HAP-1 (cell line): Measurements from ENCODE around the gene MBTD1.
"Not testable (repeated sequence)": the region's sequence is repeated elsewhere in the genome, so short reads cannot be mapped to it uniquely, and the experiment has no call there.

Experiments used
- DNase-seq, 2 experiments: peaks; one replicate each; pipeline ENCODE4 v3.0.0-alpha.2; 2016 to 2020; ENCODE audit warnings: low spot score in 2 of 2
- H3K27me3 ChIP-seq: fragments of 250-450 bp; sonication (Bioruptor Pico); 2 replicates; pipeline ENCODE4 v1.5.1; 2020; ENCODE audit warnings: low read depth, mild to moderate bottlenecking, moderate library complexity
- H3K36me3 ChIP-seq: fragments of 250-450 bp; sonication (Bioruptor Pico); replicated peaks from 2 replicates; pipeline ENCODE4 v1.5.1; 2020; ENCODE audit warnings: mild to moderate bottlenecking
- H3K4me1 ChIP-seq: fragments of 250-450 bp; sonication (Bioruptor Pico); 2 replicates; pipeline ENCODE4 v1.5.1; 2020; ENCODE audit warnings: mild to moderate bottlenecking
- H3K4me3 ChIP-seq: fragments of 250-450 bp; sonication (Bioruptor Pico); 2 replicates; pipeline ENCODE4 v1.5.1; 2020; ENCODE audit warnings: mild to moderate bottlenecking, moderate library complexity
- H3K9me3 ChIP-seq: fragments of 250-450 bp; sonication (Bioruptor Pico); 2 replicates; pipeline ENCODE4 v1.5.1; 2020; ENCODE audit warnings: mild to moderate bottlenecking, moderate library complexity
- in situ Hi-C: fragments of 300-500 bp; cut with MboI; formaldehyde crosslinking; loops from 3 replicates; pipeline ENCODE4 v1.14.3; 2020; ENCODE audit warnings: low sequenced_read_pairs, inconsistent platforms, mixed read lengths

Gene MBTD1

DNA sequence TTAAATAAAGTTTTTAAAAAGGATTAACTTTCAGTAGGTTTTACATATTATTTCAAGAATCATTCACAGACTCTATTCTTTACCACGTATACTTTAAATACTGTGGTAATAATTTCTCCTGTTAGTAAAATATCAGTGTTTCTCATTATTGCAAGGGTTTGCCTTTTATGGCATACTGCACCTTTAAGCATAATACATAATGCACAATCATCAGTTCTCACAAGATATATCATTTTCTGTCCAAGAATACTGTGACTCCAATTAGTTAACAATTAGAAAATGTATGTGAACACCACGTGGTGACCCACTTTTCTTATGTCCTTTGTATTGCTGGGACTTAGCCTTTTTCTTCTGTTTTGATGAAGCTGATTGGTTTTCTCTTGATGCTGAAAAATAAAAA, 68.0 kb downstream of the MBTD1 start:
- no peak for DNase-seq
- no peaks in the 10 kb centered on the region; the same call in 1 of the 2 replicates for H3K4me1 ChIP-seq
- H3K4me3 ChIP-seq = no peak overlapping the region
- H3K27me3 ChIP-seq = no peaks in the 10 kb centered on the region
- peaks cover 42% of the 10 kb centered on the region for H3K36me3 ChIP-seq
- in situ Hi-C loops = no loop called here
- no peaks in the 10 kb centered on the region for H3K9me3 ChIP-seq

DNA sequence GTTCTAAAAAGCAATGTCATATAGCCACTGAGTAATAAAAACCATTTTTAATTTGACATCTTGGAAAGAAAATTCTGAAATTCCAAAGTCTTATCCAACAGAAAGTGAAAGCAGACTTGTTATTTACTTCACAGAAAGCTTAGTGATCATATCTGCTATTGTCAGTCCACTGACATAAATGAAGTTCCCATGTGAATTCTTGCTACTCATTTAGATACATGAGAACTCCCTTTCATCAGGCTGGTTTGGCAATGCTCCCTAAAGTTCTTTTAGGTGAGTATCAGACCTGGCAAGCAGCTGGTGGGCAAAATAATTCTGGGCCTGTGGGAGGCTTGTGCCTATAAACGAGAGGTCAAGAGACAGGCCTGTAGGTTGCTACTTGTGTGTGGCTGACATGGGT, 70.2 kb downstream of the MBTD1 start:
- no peaks in the 10 kb centered on the region for H3K9me3 ChIP-seq
- no peaks in the 10 kb centered on the region for H3K27me3 ChIP-seq
- no peaks in the 10 kb centered on the region for H3K4me1 ChIP-seq
- peaks cover 41% of the 10 kb centered on the region for H3K36me3 ChIP-seq
- no peak for DNase-seq
- no peak overlapping the region for H3K4me3 ChIP-seq
- in situ Hi-C loops = no loop called here

DNA sequence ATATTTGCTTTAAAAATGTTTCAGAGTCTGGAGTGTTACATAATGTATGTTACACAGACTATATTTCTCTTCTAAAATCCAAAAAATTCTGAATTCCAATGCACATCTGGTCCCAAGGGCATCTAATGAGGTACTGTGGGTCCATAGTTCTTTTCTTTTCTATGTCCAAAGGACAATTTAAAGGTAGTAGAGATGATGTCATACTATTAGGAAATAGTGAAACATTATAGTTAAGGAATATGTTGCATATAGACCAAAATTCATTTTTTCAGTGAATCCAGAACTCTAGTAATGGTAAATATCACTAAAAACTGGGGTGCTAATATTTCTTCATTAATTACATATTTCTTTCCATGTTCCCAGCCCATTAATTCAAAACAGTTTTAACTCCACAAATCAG, 70.7 kb downstream of the MBTD1 start:
- Histone ChIP-seq H3K27me3 (no peaks in the 10 kb centered on the region), H3K9me3 (no peaks in the 10 kb centered on the region), H3K4me1 (no peaks in the 10 kb centered on the region), H3K4me3 (no peak overlapping the region), H3K36me3 (peaks cover 46% of the 10 kb centered on the region)
- in situ Hi-C loops = no loop called here
- DNase-seq = no peak

DNA sequence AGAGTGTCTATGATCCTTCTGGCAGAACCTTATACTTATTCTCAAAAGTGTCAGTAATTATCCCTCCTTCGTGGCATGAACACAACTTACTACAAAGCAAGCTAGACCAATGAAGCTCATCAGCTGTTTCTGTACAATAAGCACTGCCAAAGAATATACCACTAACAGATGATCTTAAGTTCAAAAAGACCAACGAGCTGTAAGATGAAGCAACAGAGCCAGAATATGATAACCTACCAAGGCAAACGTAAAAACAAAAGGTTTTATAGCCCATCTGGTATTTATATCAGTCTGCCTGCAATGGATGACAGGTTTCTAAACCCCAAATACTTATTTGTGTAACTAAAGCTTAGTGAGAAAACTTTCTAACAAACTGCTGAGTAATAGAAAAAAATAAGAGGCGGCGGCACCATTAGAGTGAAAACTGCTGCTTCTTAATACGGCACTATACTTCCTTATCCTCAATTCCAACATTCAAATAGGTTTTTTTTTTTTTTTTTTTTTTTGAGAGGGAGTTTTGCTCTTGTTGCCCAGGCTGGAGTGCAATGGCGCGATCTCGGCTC, 71.5 kb downstream of the MBTD1 start:
- in situ Hi-C loops = no loop called here
- Histone ChIP-seq H3K4me3 (no peak overlapping the region), H3K4me1 (no peaks in the 10 kb centered on the region), H3K36me3 (peaks cover 43% of the 10 kb centered on the region), H3K9me3 (no peaks in the 10 kb centered on the region), H3K27me3 (no peaks in the 10 kb centered on the region)
- DNase-seq = no peak

DNA sequence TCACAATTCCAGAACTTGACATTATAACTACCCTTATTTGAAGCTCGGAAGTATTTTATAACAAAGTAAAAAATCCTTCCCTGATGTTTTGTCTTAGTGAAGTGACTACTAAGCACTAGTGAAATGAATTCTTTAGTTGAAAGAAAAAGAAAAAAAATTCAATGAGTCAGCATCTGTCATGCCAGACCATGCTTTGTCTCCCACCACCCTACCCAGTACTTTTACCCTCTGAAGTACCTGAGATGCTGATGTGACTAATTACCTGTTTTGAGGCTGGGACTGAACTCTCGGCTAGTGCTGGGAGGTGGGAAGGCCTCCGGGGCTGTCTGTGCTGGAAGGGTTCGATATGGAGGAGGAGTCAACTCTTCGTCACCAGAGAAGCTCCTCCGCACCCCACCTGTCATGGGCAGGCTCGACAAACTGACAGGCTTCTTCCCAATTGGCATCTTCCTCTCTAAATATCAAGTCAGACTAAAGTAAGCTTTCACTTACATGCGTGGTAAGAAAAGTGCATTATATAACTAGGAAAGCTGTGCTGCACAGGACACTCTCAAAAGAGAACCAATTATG, 74.0 kb downstream of the MBTD1 start:
- no peak for DNase-seq

DNA sequence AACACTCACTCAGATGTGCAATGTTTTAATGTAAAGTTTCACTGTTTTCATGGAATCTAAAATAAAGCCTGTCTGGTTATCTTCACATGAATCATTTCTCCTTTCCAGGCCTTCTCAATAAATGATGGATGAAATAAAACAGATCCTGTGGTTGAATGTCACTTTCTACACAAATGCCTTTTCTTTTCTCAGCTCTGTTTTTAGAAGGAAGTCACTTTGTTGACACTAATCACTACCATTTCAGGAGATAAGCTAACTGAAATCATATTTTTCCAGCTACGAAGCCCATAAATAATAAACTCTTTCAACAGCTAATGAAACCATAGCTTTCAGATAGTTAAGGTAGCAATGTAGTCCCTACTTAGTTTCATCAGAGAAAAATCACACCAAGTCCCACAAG, 75.7 kb downstream of the MBTD1 start:
- no peak for DNase-seq
- in situ Hi-C loops = no loop called here
- Histone ChIP-seq H3K36me3 (peaks cover 28% of the 10 kb centered on the region), H3K4me1 (no peaks in the 10 kb centered on the region), H3K9me3 (no peaks in the 10 kb centered on the region), H3K4me3 (no peak overlapping the region), H3K27me3 (no peaks in the 10 kb centered on the region)

More for the DNA sequence above, 74.0 kb downstream of the MBTD1 start:
- no peaks in the 10 kb centered on the region for H3K9me3 ChIP-seq
- no peaks in the 10 kb centered on the region for H3K27me3 ChIP-seq
- no peaks in the 10 kb centered on the region for H3K4me1 ChIP-seq
- H3K36me3 ChIP-seq = peaks cover 33% of the 10 kb centered on the region
- no peak overlapping the region for H3K4me3 ChIP-seq
- in situ Hi-C loops = no loop called here

DNA sequence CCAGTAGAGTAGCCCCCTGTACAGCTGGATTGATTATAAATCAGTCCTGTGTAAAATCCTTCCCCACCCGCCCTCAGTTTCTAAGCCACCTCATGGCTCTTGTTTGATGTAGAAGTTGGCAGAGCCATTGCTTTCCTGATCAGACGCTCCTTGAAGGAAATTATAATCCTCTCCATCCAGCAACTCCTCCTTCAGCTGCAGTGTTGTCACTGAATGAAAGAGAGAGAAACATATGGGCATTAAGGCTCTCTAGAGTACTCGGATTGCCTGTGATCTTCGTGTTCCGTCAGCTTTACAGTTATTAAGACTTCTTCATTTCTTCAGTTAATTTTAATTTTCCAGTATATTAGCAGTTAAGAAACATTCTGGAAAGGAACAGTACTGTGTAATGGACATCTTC, 79.4 kb downstream of the MBTD1 start:
- H3K4me3 ChIP-seq = no peak overlapping the region
- in situ Hi-C loops = no loop called here
- no peaks in the 10 kb centered on the region for H3K4me1 ChIP-seq
- DNase-seq = no peak
- peaks cover 28% of the 10 kb centered on the region for H3K36me3 ChIP-seq
- no peaks in the 10 kb centered on the region for H3K9me3 ChIP-seq
- no peaks in the 10 kb centered on the region for H3K27me3 ChIP-seq

DNA sequence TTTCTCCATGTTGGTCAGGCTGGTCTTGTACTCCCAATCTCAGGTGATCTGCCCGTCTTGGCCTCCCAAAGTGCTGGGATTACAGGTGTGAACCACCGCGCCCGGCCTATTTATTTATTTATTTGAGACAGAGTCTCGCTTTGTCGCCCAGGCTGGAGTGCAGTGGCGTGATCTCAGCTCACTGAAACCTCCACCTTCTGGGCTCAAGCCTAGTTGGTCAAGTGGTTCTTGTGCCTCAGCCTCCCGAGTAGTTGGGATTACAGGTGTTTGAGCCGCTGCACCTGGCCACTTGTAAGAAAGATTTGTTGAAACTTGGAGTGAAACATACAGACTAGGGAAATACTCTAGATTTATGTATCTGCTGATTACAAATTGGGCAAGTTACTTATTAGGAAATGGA, 87.8 kb downstream of the MBTD1 start:
- peaks cover 68% of the 10 kb centered on the region for H3K36me3 ChIP-seq
- in situ Hi-C loops, H3K9me3 ChIP-seq, H3K4me1 ChIP-seq, H3K4me3 ChIP-seq, DNase-seq, H3K27me3 ChIP-seq: not testable (repeated sequence)

DNA sequence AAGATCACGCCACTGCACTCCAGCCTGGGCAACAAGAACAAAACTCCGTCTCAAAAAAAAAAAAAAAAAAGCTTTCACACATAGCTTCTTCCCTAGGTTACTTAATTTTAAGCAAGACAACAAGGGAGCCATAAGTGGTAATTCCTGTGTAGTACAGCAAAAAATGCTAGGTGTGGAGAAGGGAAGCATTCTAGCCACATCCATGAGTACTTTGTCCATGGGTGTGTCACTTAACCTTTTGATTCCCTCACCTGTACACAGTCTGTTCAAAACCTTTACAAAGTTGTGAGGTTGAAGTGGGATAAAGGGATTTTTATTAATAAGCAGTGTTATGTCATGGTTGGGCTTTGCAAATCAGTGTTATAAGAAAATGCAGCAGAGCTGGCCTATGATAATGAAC, 89.1 kb downstream of the MBTD1 start:
- DNase-seq = no peak
- Histone ChIP-seq H3K9me3 (no peaks in the 10 kb centered on the region), H3K4me1 (peaks cover 8% of the 10 kb centered on the region), H3K27me3 (no peaks in the 10 kb centered on the region), H3K4me3 (no peak overlapping the region), H3K36me3 (peaks cover 76% of the 10 kb centered on the region)
- in situ Hi-C loops = no loop called here

DNA sequence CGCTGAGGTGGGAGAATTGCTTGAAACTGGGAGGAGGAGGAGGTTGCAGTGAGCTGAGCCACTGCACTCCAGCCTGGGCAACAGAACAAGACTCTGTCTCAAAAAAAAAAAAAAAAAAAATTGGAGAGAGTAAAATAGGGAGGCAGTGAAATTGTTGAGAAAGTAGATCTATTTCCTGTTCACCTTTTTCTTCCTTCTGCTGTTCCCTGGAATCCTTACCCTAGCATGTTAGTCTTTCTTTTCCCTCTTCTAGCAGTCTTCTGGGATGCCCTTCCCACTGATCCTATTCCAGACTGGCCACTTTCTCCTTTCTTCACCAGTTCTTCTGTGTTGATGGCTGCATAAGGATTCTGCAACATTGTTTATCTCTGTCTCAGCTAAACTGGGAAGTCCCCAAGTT, 90.5 kb downstream of the MBTD1 start:
- DNase-seq = no peak
- Histone ChIP-seq H3K4me1 (peaks cover 13% of the 10 kb centered on the region), H3K36me3 (peaks cover 70% of the 10 kb centered on the region), H3K27me3 (no peaks in the 10 kb centered on the region), H3K9me3 (no peaks in the 10 kb centered on the region), H3K4me3 (no peak overlapping the region)
- in situ Hi-C loops = no loop called here

DNA sequence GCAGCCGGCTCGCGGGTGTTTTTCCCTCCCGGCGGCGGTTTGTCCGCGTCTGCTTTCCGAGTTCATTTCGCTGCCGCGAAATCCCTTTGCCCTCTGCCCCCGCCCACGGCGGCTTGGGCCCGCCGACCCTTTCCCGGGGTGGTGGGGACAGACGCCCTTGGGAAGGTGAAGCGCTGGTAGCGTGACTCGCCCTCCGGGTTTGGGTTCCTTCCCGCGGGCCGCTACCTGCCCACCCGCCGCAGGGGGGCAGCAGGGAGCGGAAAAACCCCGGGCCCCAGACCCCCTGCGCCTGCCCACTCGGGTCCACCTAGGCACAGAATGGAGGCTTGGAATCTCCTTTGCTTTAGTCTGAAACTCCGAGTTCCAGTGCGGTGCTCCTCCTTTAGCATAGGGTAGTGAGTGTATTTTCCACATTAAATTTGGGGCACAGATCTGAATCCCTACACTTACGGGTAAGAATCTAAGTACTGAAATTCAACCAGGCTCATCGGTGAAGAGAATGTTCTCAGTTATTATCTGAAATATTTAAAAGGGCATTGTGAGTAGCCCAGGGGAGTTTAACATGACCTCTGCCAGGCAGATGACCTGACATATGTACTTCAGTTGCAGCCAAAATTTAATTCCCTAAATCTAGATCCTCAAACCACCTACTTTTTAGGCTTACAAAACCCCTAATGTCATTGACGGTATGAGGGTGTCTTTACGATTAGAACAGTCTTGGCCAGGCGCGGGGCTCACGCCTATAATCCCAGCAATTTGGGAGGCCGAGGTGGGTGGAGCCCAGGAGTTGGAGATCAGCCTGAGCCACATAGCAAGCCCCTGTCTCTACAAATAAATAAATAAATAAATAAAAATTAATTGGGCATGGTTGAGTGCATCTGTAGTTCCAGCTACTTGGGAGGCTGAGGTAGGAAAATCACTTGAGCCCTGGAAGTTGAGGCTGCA, 92.6 kb downstream of the MBTD1 start:
- DNase-seq = peak; percentile 59 to 86

DNA sequence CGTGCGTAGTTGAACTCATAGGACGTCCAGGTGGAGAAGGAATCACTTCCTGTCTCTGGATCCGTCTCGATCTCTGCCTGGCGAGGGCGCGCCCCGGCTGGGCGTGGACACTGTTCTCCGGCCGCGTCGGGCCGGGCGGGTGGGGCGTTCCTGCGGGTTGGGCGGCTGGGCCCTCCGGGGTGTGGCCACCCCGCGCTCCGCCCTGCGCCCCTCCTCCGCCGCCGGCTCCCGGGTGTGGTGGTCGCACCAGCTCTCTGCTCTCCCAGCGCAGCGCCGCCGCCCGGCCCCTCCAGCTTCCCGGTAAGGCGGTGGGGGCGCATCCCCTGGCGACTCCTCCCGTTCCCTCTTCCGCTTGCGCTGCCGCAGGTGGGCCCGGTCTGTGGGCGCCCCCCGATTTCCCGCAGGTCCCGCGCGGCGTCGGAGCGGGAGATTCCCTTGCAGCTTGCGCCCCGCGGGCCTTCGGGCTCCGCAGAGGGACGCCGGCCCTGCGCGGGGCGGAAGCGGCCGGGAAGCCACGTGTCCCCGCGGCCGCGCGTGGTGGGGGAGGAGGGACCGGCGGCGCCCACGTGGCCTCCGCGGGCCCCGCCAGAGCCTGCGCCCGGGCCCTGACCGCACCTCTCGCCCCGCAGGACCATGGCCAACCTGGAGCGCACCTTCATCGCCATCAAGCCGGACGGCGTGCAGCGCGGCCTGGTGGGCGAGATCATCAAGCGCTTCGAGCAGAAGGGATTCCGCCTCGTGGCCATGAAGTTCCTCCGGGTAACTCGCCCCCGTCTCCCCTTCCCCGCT, 93.5 kb downstream of the MBTD1 start, which contains the start of gene NME2:
Gene NME2, plus strand, starts transcription at position 214 of the 789 bp plus-strand sequence. Its CDS starts 420 bp downstream, at position 634.
- Histone ChIP-seq H3K36me3 (peaks cover 70% of the 10 kb centered on the region), H3K4me1 (peaks cover 13% of the 10 kb centered on the region), H3K4me3 (peak within 1 kb of the TSS; percentile 94), H3K9me3 (no peaks in the 10 kb centered on the region), H3K27me3 (no peaks in the 10 kb centered on the region)
- DNase-seq = peak; percentile 86 to 95
- in situ Hi-C loops = no loop called here

More for the DNA sequence above, 92.6 kb downstream of the MBTD1 start:
- Histone ChIP-seq H3K4me3 (peak overlapping the region; percentile 94), H3K4me1 (peaks cover 13% of the 10 kb centered on the region), H3K9me3 (no peaks in the 10 kb centered on the region), H3K27me3 (no peaks in the 10 kb centered on the region), H3K36me3 (peaks cover 71% of the 10 kb centered on the region)
- in situ Hi-C loops = no loop called here

DNA sequence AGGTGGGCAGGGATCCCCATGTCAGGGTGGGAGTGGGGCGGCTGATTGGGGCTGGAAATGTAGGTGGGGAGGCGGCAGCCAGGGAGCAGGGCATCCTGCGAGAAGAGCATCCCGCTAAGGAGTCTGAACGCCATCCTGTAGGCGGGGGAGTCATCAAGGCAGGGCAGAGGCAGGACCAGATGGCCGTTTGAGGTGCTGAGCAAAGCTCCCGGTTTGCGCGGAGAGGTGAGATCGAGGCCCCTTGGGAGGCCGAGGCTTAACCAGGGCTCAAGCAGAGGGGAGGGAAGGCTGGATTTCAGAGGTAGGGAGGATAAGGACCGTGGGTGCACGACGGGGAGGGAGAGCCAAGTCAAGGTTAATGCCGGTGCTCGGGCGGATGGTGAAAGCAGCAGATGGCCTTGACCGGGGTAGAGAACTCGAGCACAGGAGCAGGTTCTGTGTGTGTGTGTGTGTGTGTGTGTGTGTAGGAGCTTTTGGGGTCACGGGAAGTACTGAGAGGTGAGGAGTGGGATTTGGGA, 94.1 kb downstream of the MBTD1 start:
- peak overlapping the region; percentile 94 for H3K4me3 ChIP-seq
- DNase-seq = peak in 1 of 2 experiments; percentile 35
- H3K36me3 ChIP-seq = peaks cover 70% of the 10 kb centered on the region
- peaks cover 13% of the 10 kb centered on the region for H3K4me1 ChIP-seq
- H3K27me3 ChIP-seq = no peaks in the 10 kb centered on the region
- in situ Hi-C loops = no loop called here
- H3K9me3 ChIP-seq = no peaks in the 10 kb centered on the region
